Esophagus squamous epithelium (tissue), 4 donors: Measurements from ENCODE around the gene DROSHA.

Experiments
- CTCF ChIP-seq, 6 experiments: fragments of 450-650 bp in 4 of 6; fragments of 200-600 bp in 2 of 6; sonication (generic) in 2 of 6; IDR thresholded peaks; one replicate each; pipeline ENCODE4 v1.5.1; 2016 to 2019; ENCODE audit warnings: antibody characterized with exemption in 6 of 6, mild to moderate bottlenecking in 4 of 6, moderate library complexity in 4 of 6
- POLR2A ChIP-seq, 4 donors: fragments of 450-650 bp; IDR thresholded peaks; one replicate each; pipeline ENCODE4 v1.6.1; 2017; ENCODE audit warnings: antibody characterized with exemption in 4 of 4, mild to moderate bottlenecking in 4 of 4, moderate library complexity in 3 of 4

GRCh38 chr5:31382051-31382878 is 149.6 kb downstream of the DROSHA start:
- TF ChIP-seq CTCF (IDR thresholded peaks at IDR 0.05): no peak
- no peak for TF ChIP-seq POLR2A (IDR thresholded peaks at IDR 0.05)
